Upper lobe of left lung (tissue), 4 donors: ENCODE results near the gene HERC2.

Experiments used
- POLR2A ChIP-seq, 4 donors: fragments of 450-650 bp; IDR thresholded peaks; one replicate each; pipeline ENCODE4 v1.5.1; 2016 to 2017; ENCODE audit warnings: antibody characterized with exemption in 4 of 4, mild to moderate bottlenecking in 2 of 4
- POLR2AphosphoS5 ChIP-seq, 2 donors: sonication (generic); formaldehyde crosslinking; IDR thresholded peaks; one replicate each; pipeline ENCODE4 v1.5.1; 2017; ENCODE audit warnings: antibody characterized with exemption in 2 of 2
- TF ChIP-seq, protein P1 (sequence below), 6 experiments: fragments of 450-650 bp in 4 of 6; fragments of 200-600 bp in 2 of 6; sonication (generic) in 2 of 6; IDR thresholded peaks; one replicate each; pipeline ENCODE4 v1.5.1; 2016 to 2019; ENCODE audit warnings: antibody characterized with exemption in 6 of 6

DNA sequence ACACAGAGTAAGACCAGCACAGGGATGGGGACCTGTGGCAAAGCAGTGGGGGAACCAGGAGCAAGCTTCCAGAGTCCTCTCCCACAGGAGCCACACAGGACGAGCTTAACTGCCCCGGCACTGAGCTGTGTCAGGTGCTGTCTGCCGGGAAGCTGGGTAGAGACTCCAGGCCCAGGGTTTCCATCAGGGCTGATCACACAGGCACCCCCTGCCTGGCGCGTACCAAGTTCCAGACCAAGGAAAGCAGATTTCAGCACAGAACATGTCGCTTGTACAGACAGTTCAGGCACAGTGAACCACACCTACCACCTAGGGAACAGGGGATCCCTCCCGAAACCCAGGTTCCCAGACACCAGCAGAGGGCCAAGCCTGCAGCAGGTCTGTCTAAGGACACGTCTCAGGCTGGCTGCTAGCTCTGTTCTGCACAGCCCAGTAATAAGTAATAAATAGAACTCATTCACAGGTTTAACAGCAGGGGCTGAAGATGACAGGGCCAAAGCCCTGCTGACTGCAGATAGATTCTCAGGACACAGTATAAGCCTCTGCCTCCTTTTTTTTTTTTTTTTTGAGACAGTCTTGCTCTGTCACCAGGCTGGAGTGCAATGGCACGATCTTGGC, 192.6 kb downstream of the HERC2 start:
- TF ChIP-seq, protein P1, sequence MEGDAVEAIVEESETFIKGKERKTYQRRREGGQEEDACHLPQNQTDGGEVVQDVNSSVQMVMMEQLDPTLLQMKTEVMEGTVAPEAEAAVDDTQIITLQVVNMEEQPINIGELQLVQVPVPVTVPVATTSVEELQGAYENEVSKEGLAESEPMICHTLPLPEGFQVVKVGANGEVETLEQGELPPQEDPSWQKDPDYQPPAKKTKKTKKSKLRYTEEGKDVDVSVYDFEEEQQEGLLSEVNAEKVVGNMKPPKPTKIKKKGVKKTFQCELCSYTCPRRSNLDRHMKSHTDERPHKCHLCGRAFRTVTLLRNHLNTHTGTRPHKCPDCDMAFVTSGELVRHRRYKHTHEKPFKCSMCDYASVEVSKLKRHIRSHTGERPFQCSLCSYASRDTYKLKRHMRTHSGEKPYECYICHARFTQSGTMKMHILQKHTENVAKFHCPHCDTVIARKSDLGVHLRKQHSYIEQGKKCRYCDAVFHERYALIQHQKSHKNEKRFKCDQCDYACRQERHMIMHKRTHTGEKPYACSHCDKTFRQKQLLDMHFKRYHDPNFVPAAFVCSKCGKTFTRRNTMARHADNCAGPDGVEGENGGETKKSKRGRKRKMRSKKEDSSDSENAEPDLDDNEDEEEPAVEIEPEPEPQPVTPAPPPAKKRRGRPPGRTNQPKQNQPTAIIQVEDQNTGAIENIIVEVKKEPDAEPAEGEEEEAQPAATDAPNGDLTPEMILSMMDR (IDR thresholded peaks at IDR 0.05): no peak
- TF ChIP-seq POLR2A (IDR thresholded peaks at IDR 0.05) (no peak), POLR2AphosphoS5 (IDR thresholded peaks at IDR 0.05) (no peak)
